Measurements from ENCODE around the gene L3MBTL4.
"Not testable (repeated sequence)": the region's sequence is repeated elsewhere in the genome, so short reads cannot be mapped to it uniquely, and the experiment has no call there.

The L3MBTL4 gene

DNA sequence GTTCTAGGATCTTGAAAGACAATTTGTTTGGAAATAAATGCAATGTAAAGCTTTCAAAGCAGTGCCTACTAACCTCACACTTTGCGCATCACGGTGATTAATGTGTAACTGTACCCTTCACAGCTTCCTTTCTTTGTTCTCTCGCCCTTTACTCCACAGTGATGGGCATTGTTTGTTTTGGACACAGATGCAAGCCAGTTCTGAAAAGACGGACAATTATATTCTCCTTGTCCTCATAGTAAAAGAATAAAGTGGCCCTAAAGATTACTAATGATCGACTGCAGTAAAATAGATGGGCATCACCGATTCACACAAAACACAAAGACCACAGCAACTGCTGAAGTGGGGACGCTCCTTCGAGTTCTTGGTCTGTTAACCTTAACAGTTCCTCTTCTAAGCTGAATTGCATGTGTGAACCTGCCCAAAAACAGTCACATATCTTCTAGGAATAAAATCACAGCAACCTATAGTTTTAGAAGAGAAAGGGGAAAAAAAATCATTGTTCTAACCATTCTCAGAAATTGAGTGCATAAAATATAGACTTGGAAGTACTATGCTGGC is 7.7 kb downstream of the L3MBTL4 start:
- no peak for DNase-seq (ENCODE audit: low read depth, low spot score)
- H3K27ac ChIP-seq = peak overlapping the region; percentile 41

DNA sequence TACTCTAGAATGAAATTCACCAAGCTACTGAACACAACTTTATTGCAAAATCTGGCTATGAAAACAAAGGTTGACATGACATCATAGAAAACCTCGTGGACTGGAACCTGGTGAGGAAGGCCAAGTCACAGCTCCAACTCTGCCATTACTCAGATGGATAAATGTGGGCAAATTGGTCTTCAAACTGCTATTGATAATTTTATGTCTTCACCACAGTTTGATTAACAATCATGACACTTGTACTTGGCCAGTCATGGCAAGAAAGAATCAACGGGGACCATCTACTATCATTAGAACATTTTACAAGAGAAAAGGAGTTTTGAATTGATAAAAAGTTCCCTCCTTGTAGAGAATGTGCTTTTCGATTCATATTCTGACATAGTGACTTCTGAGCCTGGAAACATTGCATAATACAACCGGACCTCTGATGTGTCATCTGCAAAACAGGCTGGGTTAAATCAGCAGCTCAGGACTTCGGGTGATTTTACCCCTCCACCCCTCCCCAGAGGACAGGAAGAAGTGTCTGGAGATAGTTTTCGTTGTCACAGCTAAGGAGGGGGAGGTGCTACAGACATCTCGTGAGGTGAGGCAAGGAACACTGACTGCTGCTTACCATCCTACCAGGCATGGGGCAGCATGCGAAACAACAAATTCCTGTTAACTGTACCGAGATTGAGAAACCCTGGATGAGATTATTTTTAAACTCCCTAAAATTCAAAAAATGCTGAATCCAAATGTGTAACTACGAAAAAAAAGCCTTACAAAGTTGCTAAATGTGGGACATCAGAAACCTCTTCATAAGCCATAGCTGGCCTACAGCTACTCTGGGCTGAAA is 8.4 kb downstream of the L3MBTL4 start:
- H3K27ac ChIP-seq = peak overlapping the region; percentile 41
- DNase-seq (ENCODE audit: low read depth, low spot score) = no peak

DNA sequence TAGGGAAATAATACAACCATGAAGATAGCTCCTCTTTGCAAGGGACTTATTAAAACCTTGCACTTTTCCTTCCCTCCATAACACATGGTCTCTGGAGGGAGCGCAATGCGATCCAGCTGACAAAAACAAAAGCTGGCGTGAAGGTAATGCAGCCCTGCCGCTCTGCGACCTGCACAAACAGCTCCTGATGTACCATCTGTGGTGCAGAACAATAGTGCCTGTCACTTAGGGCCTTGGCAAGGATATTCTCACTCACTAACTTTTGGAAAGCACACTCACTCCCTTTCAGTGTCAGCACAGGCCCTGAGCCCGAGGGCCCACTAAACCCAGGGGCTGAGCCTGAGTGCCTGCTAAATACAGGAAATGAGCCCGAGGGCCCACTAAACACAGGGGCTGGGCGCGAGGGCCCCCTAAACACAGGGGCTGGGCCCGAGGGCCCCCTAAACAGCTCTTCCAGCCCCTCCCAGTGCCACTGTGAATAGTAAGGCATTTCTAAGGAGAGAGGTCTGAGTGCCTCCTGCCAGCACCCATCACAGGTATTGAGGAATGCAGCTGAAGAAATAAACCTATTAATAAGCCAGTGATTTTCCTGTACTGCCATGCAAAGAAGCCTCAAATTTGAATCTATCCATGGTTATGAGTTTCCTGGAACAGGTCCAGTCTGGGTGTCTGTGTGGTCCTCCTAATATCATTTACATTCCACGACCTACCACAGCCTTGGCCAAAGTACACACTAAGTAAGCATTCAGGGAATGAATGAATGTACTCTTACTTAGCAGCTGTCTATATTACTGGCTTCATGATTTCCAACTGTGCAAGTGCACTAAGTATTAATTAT is 9.3 kb downstream of the L3MBTL4 start:
- no peak for DNase-seq (ENCODE audit: low read depth, low spot score)
- peak overlapping the region; percentile 41 for H3K27ac ChIP-seq

DNA sequence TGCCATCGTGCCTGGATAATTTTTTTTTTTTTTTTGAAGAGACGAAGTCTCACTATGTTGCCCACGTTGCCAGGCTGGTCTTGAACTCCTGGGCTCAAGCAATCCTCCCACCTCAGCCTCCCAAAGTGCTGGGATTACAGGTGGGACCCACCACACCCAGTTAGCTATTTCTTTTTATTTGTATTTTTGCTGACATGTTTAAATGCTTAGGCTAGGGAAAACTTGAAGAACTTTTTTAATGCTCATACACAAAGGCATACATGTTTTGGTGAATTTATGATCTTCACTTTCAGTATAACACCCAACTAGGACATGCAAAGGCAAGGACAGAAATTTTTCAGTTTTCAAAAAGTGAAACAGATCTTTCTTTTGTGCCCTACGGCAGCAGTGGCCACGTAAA is 9.9 kb downstream of the L3MBTL4 start:
- DNase-seq (ENCODE audit: low read depth, low spot score) = no peak
- no peak overlapping the region for H3K27ac ChIP-seq

DNA sequence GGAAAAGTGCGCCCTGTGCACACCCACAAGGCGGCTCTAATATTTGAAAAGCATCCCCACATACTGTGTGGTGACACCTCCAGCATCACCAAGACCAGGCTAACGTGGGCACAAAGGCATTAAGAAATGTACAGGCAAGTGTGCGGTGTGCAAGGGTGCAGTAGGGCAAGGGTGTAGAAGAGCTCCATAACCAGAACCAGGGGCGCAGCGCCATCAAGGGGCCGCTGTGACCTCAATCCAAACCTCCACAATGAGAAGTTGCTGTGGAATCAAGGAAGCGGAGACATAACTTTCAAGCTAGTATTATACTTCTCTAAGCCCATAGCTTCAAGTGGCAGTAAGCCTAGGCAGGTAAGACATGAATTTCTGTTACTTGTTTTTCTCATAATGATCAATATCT is 13.0 kb downstream of the L3MBTL4 start:
- DNase-seq (ENCODE audit: low read depth, low spot score) = no peak
- H3K27ac ChIP-seq = no peak overlapping the region

DNA sequence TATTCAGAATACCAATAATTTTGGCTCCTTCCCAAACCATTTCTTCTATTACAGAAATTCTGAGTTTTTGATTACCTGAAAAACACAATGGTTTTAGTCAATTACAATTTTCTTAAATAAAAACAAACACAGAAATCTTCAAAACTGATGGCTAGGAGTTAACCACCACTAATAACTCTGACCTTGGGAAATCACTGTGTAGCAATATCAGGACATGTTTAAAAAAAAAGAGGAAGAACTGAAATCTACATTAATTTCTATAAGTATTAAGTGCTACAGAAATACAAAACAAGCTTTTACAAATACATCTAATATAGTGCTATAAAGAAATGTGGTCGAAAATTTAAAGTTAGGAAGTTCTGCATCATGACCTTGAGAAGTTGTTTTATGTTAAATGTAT is 14.9 kb downstream of the L3MBTL4 start:
- no peak overlapping the region for H3K27ac ChIP-seq
- DNase-seq (ENCODE audit: low read depth, low spot score) = no peak

DNA sequence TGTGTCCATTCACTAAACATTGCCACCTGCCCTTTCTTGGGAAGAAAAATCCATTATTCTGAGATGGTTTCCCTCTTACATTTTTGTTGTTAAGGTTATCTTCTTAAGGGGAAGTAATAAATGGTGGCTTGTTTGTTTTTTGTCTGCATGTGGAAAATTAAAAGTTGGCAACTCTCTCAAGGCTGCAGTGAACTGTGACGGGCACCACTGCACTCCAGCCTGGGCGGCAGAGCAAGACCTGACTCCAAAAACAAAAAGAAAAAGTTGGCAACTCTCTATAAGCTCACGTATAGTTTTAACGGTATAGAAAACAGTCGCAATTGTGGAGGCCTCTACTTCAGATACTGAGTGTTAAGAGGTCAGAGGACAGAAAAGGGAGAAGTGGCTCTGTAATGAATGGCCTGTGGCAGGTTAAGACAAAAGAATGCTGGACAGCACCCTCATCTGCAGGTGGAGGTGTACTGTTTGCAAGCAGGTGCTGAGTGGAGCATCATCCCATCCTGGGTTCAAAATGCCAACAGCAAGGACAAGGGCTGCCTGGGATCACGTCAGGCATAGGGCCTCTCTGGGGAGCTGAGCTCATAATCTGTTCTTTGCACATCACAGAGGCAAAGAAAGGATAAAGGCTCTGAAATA is 16.7 kb downstream of the L3MBTL4 start:
- no peak overlapping the region for H3K27ac ChIP-seq
- no peak for DNase-seq (ENCODE audit: low read depth, low spot score)

DNA sequence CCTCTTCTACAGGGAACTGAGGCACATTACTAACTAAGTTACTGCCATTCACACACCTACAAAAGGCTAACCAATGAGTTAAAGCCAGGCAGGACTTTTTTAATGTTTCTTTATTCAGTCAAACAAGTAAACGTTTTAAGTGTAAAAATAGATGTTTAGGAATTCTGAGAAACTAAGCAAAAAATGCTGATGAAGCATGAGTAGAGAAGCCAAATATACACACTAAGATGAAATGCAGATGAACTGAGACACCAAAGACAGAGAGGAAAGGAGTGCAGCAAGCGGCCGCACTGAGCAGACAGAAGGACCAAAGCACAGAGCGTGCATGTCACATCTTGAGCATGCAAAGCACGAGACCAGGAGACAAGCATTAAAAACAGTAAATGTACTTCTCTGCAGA is 17.9 kb downstream of the L3MBTL4 start:
- no peak overlapping the region for H3K27ac ChIP-seq
- DNase-seq (ENCODE audit: low read depth, low spot score) = no peak

DNA sequence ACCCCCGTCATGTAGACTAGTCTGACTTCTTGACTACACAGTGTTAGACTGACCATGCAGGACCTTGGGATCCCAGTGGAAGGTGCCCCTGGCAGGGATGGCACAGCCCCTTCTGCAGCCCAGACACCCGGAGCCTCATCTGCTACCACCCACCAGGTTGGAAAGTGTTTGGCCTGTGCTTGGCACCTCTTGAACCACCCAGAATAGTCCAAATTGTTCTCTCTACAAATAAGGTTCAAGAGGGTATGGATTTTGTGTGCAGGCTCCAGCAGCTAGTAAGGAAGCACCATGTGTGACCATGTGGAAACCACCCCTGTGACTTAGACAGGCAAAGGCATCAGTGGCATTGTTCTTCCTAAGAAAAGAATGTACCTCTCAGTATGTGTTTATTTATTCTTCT is 18.4 kb downstream of the L3MBTL4 start:
- no peak for DNase-seq (ENCODE audit: low read depth, low spot score)
- no peak overlapping the region for H3K27ac ChIP-seq

DNA sequence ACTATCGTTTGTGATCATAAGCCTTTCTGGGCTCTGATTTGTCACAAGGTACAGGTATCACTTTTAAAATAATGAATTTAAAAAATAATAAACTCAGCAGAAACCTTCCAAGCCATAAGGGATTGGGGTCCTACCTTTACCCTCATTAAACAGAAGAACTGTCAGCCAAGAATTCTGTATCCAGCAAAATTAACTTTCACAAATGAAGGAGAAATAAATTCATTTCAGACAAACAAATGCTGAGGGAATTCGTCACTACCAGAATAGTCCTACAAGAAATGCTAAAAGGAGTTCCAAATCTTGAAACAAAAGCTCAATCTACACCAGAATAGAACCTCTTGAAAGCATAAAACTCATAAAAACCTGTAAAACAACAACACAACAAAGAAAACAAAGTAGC is 25.7 kb downstream of the L3MBTL4 start:
- no peak for DNase-seq (ENCODE audit: low read depth, low spot score)
- H3K27ac ChIP-seq = no peak overlapping the region

DNA sequence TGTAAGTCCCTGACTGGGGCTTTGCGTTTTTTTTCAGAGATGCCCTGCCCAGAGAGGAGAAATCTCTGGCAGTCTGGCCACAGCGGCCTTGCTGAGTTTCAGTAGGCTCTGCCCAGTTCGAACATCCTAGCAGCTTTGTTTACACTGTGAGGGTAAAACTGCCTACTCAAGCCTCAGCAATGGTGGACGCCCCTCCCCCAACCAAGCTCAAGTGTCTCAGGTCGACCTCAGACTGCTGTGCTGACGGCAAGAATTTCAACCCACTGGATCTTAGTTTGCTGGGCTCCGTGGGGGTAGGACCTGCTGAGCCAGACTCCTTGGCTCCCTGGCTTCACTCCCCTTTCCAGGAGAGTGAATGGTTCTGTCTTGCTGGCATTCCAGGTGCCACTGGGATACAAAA is 31.7 kb downstream of the L3MBTL4 start:
- H3K27ac ChIP-seq = no peak overlapping the region
- DNase-seq (ENCODE audit: low read depth, low spot score) = no peak

DNA sequence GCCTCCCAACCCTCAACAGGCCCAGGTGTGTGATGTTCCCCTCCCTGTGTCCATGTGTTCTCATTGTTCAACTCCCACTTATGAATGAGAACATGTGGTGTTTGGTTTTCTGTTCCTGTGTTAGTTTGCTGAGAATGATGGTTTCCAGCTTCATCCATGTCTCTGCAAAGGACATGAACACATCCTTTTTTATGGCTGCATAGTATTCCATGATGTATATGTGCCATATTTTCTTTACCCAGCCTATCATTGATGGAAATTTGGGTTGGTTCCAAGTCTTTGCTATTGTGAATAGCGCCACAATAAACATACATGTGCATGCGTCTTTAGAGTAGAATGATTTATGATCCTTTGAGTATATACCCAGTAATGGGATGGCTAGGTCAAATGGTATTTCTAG is 37.2 kb downstream of the L3MBTL4 start:
- H3K27ac ChIP-seq = peak overlapping the region; percentile 28

DNA sequence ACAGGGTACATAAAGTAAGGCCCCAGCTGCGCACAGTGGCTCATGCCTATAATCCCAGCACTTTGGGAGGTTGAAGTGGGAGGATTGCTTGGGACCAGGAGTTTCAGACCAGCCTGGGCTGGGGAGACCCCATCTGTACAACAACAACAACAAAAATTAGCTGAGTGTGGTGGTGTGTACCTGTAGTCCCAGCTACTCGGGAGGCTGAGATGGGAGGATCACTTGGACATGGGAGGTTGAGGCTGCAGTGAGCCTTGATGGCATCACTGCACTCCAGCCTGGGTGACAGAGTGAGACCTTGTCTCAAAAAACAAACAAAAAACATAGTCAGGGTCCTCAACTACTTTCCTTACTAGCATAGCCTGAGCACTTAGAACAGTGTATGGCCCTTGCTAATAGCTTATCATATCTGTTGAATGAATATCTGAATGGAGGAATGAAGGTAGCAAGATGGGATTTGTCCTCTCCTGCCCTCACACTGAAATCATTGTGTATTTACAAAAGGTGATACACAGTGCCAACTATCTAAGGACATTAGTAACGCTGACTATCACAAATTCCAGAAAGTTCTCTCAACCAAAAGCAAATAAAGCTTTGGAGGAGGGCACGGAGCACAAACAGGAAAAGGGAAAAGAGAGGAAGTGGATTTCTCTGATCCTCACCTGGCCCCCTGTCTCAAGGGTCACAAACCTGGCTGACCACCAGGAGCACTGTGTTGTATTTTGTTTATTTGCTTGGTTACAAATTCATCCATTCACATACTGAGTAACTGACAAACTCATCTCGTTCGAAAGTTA is 38.1 kb downstream of the L3MBTL4 start:
- DNase-seq (ENCODE audit: low read depth, low spot score) = no peak
- H3K27ac ChIP-seq = peak overlapping the region; percentile 28

More for the DNA sequence above, 37.2 kb downstream of the L3MBTL4 start:
- not testable (repeated sequence) for DNase-seq (ENCODE audit: low read depth, low spot score)

DNA sequence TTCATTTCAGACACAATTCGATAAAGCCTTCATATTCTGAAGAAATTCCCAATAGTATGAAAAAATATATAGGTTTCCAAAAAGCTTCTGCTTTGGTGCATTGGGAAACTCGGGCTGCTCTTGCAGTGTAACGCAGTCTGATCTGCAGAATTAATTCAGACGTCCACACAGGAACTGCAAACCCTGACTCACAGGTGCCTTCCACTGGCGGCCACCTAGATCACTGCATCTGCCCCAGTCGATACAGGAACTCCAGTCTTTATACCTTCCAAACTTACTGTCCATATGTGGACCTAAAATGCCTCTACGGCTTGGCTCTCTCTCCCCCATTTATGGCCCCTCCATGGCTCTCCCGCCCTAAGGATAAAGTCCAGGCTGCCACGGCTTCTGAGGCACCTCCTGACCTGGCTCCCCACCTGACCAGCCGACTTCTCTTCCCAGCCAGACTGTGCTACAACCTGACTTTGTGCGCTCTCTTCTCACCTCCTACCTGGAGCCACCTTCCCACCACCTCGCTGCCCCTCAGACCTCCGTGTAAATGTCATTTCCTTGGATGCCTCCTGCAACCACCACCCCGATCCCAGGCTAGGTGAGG is 39.7 kb downstream of the L3MBTL4 start:
- H3K27ac ChIP-seq = no peak overlapping the region
- DNase-seq (ENCODE audit: low read depth, low spot score) = no peak

DNA sequence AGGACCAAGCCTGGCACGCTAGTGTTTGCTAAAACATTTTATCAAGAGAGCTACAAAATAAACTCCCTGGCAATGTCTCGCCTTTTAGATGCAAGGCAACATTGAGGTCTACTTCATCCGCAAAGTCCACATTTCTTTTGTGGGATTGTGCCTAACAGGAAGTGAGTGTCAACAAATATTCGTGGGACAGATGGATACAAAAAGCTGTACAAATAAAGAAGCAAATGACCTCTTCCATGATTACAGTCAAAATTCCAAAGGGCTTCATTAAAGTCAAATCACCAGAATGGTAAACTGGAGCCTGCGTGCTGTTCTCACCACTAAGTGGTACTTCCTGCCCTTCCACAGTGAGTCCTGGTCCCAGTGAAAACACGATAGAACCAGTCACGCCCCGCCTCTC is 40.4 kb downstream of the L3MBTL4 start:
- H3K27ac ChIP-seq = no peak overlapping the region
- DNase-seq (ENCODE audit: low read depth, low spot score) = no peak

DNA sequence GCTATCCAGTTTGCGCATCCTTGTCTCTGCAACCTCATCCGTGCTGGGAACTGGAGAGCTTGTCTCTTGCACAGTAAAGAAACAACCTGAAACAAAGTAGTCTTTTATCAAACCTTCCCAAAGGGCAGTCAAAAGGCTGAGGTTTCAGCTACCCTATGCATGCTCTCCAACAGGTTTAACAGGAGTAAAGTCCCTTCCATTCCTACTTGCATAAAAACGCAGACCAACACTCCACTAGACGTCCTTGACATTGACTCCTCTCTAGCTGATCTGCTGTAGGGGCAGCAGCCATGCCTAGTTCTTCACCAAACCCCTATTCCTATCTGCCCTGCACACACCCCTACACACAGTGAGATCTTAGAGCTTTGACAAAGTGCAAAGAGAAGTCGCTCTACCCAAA is 41.5 kb downstream of the L3MBTL4 start:
- no peak for DNase-seq (ENCODE audit: low read depth, low spot score)
- H3K27ac ChIP-seq = no peak overlapping the region

DNA sequence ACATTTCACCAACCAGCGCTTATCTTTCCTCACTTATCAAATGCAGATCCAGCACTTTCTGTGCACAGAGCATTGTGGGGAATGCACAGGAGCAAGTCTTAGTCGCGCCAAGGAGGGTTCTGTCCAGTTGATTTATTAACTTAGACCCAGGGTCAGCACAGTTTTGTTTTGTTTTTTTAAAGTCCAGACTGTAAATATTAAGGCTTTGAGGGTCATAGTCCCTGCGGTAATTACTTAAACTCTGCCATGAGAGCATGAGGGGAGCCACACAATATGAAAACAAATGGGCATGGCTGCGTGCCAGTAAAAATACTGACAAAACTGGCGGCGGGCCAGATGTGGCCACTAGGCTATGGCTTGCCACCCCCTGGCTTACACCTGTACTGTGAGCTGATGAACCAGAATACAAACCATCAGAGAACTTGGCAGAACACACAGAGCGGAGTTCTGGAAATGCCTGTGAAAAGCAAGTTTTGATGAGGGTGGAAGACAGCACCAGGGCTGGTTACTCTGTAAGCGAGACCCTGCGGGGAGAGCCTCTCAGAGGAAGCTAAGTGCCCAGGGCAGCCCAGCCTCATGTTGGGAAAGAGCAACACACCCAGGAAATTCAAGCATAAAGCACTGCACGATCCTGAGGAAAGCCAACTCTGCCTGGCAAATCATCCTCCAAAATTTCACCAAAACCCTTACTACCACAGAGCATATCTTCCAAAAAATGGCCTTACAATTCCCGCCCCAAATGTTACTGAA is 43.6 kb downstream of the L3MBTL4 start:
- no peak overlapping the region for H3K27ac ChIP-seq
- DNase-seq (ENCODE audit: low read depth, low spot score) = no peak

DNA sequence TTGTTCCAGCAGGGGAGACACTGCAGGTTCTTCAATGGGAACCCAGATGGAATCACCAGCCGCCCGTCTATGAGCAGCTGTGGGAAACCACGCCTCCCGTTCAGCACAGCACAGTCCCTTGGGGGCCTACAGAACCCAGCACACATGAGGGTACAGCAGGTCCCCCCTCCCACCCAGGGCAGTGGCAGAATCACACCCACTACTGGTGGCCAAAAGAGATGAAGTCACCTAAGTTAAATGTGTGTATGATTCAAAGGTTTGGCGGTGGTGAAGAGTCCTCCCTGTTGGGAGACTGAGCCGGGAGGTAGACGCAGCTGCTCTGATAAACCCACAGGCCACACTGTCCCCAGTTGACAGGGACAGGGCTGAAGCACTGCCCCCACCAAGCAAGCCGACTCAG is 44.3 kb downstream of the L3MBTL4 start:
- H3K27ac ChIP-seq = no peak overlapping the region
- DNase-seq (ENCODE audit: low read depth, low spot score) = no peak

DNA sequence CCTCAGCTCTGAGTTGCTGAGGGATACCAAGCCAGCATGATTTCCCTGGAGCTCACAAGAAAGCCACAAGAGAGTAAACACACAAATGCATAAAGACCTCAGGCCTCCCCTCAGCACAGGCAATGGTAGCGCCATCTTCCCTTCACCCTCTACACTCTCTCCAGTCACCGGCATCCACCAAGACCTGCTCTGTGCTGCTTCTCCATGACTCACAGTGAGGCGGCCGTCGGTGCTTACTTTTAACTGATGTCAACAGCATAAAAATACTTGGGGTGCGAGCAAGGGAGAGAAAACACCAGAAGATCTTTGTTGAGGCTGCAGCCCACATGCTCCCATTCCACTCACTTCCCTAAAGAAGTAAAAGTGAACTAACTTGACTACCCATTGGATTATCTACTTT is 46.7 kb downstream of the L3MBTL4 start:
- no peak overlapping the region for H3K27ac ChIP-seq
- no peak for DNase-seq (ENCODE audit: low read depth, low spot score)
